ENCODE measurements around the gene MPZL2.

- TF ChIP-seq POLR2A (IDR thresholded peaks at IDR 0.05), result no peak
- TF ChIP-seq CTCF (IDR thresholded peaks at IDR 0.05), result no peak
These were observed 18.5 kb upstream of the MPZL2 start for GRCh38 chr11:118282606-118283005.
